Measurements from ENCODE around the gene LYRM4. TPM values are rescaled to one million over a fixed set of nuclear protein-coding genes. Genes with fewer than 3 reads are reported as not detected.

The LYRM4 gene
- total and polyA plus RNA-seq, 9 of the 15 experiments (the other 6 are each of a cell fraction or from before 2014, with no cell fraction given): 24.2 to 69.4 (median 41.8) TPM

GRCh38 chr6:5302220-5302946 lies 41.6 kb upstream of the LYRM4 start (continued):
- TF ChIP-seq THAP12 (CRISPR knock-in tag; IDR thresholded peaks at IDR 0.05) (no peak), ZBTB12 (CRISPR knock-in tag; IDR thresholded peaks at IDR 0.05) (no peak), USF1 (CRISPR knock-in tag; IDR thresholded peaks at IDR 0.05) (peak; percentile 70), CBFA2T2 (conservative IDR thresholded peaks at IDR 0.05) (peak; percentile 27; the same call in 1 of the 2 replicates), ERF (CRISPR knock-in tag; IDR thresholded peaks at IDR 0.05) (no peak), DACH1 (IDR thresholded peaks at IDR 0.05; ENCODE audit: partially characterized antibody) (no peak), GATA2 (CRISPR knock-in tag; IDR thresholded peaks at IDR 0.05) (peak; percentile 54), BRD4 (IDR thresholded peaks at IDR 0.05) (no peak), RERE (CRISPR knock-in tag; IDR thresholded peaks at IDR 0.05; ENCODE audit: borderline replicate concordance) (no peak), NCOA2 (IDR thresholded peaks at IDR 0.05; ENCODE audit: partially characterized antibody in 2 of 2) (no peak), SMARCE1 (IDR thresholded peaks at IDR 0.05) (peak; percentile 12), ZNF764 (CRISPR knock-in tag; IDR thresholded peaks at IDR 0.05; ENCODE audit: low read depth) (no peak), ZNF311 (CRISPR knock-in tag; IDR thresholded peaks at IDR 0.05) (no peak), CEBPG (CRISPR knock-in tag; IDR thresholded peaks at IDR 0.05) (no peak), CEBPG (tag; conservative IDR thresholded peaks at IDR 0.05 in 1 of 2, IDR thresholded peaks at IDR 0.05 in 1 of 2) (no peak), CBX8 (IDR thresholded peaks at IDR 0.05; ENCODE audit: borderline replicate concordance, extremely low read depth, low read depth, low read length, poor library complexity, severe bottlenecking) (no peak), ZNF165 (CRISPR knock-in tag; IDR thresholded peaks at IDR 0.05; ENCODE audit: borderline replicate concordance) (no peak), ZNF174 (CRISPR knock-in tag; IDR thresholded peaks at IDR 0.05) (no peak)

Measured in K562 (cell line).